Suprapubic skin (tissue), 4 donors: ENCODE results near the gene PALM2AKAP2.

Experiments used
- CTCF ChIP-seq, 2 donors: fragments of 200-600 bp in 1 of 2; fragments of 450-650 bp in 1 of 2; sonication (generic) in 1 of 2; IDR thresholded peaks; one replicate each; pipeline ENCODE4 v1.5.1; 2016 to 2019; ENCODE audit warnings: antibody characterized with exemption in 2 of 2, mild to moderate bottlenecking in 1 of 2, moderate library complexity in 1 of 2
- EP300 ChIP-seq: sonication (generic); formaldehyde crosslinking; IDR thresholded peaks from one replicate; pipeline ENCODE4 v1.6.1; 2017; ENCODE audit warnings: antibody characterized with exemption
- POLR2A ChIP-seq, 2 donors: fragments of 450-650 bp; IDR thresholded peaks; one replicate each; pipeline ENCODE4 v1.6.1; 2017; ENCODE audit warnings: antibody characterized with exemption in 2 of 2, mild to moderate bottlenecking in 2 of 2, moderate library complexity in 2 of 2
- POLR2AphosphoS5 ChIP-seq, 3 donors: sonication (generic); formaldehyde crosslinking; IDR thresholded peaks; one replicate each; pipeline ENCODE4 v1.6.1; 2017; ENCODE audit warnings: antibody characterized with exemption in 3 of 3

GRCh38 chr9:109775516-109775915 lies 4.5 kb upstream of the PALM2AKAP2 start:
- TF ChIP-seq CTCF (IDR thresholded peaks at IDR 0.05) (no peak), EP300 (no peak), POLR2AphosphoS5 (IDR thresholded peaks at IDR 0.05) (no peak), POLR2A (IDR thresholded peaks at IDR 0.05) (no peak)
